RWPE1 (cell line): ENCODE measurements around the gene LSS.

Experiments used
- CTCF ChIA-PET: fragments of 350-600 bp; sonication (Branson Sonifier 250); formaldehyde crosslinking; extraction: SDS; loops from one replicate; lab custom pipeline; 2021; lab: Yijun Ruan, JAX
- POLR2A ChIA-PET: fragments of 400-600 bp; formaldehyde crosslinking; extraction: SDS; loops from one replicate; lab custom pipeline; 2020; ENCODE audit warnings: antibody characterized with exemption; ENCODE audit not compliant: low non-redundant PET; lab: Yijun Ruan, JAX
- DNase-seq: peaks from one replicate; pipeline ENCODE4 v3.0.0; 2012; ENCODE audit warnings: low spot score
- H3K27ac ChIP-seq: fragments of 450-650 bp; 2 replicates; pipeline ENCODE4 v1.5.1; 2017
- CTCF ChIP-seq: fragments of 450-650 bp; conservative IDR thresholded peaks from 2 replicates; pipeline ENCODE4 v1.5.1; 2017; ENCODE audit warnings: low read depth, mild to moderate bottlenecking

The LSS gene

GRCh38 chr21:46154955-46155513 lies 73.5 kb downstream of the LSS start:
- no peak overlapping the region for H3K27ac ChIP-seq
- DNase-seq = no peak
- ChIA-PET POLR2A (no interaction called here), CTCF (no interaction called here)
- no peak for TF ChIP-seq CTCF

- CTCF ChIA-PET = interaction anchor here (0.5 to 0.6 kb wide), 2 partner anchors 49 to 358 kb away, joined by 3 read pairs; no protein-coding TSS in a partner anchor
- no peak overlapping the region for H3K27ac ChIP-seq
- POLR2A ChIA-PET = no interaction called here
- TF ChIP-seq CTCF = no peak
- no peak for DNase-seq
Measured at GRCh38 chr21:46154155-46154954, 74.2 kb downstream of the LSS start.

GRCh38 chr21:46153247-46154154 lies 75.1 kb downstream of the LSS start:
- peak; percentile 76 for TF ChIP-seq CTCF
- ChIA-PET POLR2A (no interaction called here), CTCF (interaction anchor here (0.5 to 1.2 kb wide), 7 partner anchors 10 to 358 kb away, joined by 3 to 4 read pairs (median 3); no protein-coding TSS in a partner anchor)
- no peak for DNase-seq
- H3K27ac ChIP-seq = no peak overlapping the region

GRCh38 chr21:46152927-46153246 lies 75.7 kb downstream of the LSS start:
- ChIA-PET POLR2A (no interaction called here), CTCF (interaction anchor here (0.6 to 1.2 kb wide), 6 partner anchors 73 to 359 kb away, joined by 3 to 5 read pairs (median 4); no protein-coding TSS in a partner anchor)
- no peak for TF ChIP-seq CTCF
- no peak for DNase-seq
- no peak overlapping the region for H3K27ac ChIP-seq

- POLR2A ChIA-PET = no interaction called here
- TF ChIP-seq CTCF = no peak
- no peak for DNase-seq
- no peak overlapping the region for H3K27ac ChIP-seq
- CTCF ChIA-PET = interaction anchor here (0.6 to 1.2 kb wide), 5 partner anchors 74 to 359 kb away, joined by 3 to 5 read pairs (median 3); no protein-coding TSS in a partner anchor
Measured at GRCh38 chr21:46151989-46152926, 76.3 kb downstream of the LSS start.
